Measurements from ENCODE around the gene STK32C. TPM values are rescaled to one million over a fixed set of nuclear protein-coding genes. Genes with fewer than 3 reads are reported as not detected.
A peak's percentile ranks its signal among the peaks of the same experiment; 100 is the strongest.

The STK32C gene
- total and polyA plus RNA-seq, 2 of the 4 experiments (the other 2 are of a cell fraction): 5.0 to 8.3 TPM

GRCh38 chr10:132335189-132336063 is 27.7 kb upstream of the STK32C start:
- ATAC-seq (ENCODE audit: low read depth) (no peak), DNase-seq (no peak)
- Histone ChIP-seq H2AFZ (replicated peaks; ENCODE audit: low read length, poor library complexity) (no peak overlapping the region), H3K14ac (replicated peaks; ENCODE audit: low read depth, low read length) (no peak overlapping the region), H4K5ac (ENCODE audit: low read depth, low read length) (no peak overlapping the region), H3K27me3 (ENCODE audit: control insufficient read depth, insufficient read depth, low read length) (no peaks in the 10 kb centered on the region), H3K79me1 (ENCODE audit: low read depth in 1 of 2, low read length in 2 of 2) (peaks cover 2 to 19% of the 10 kb centered on the region in 2 experiments; a peak in 3 of 4 replicates), H3K56ac (ENCODE audit: extremely low read depth, insufficient read depth, low read length) (no peak overlapping the region), H2BK20ac (ENCODE audit: low read depth, low read length) (no peak overlapping the region), H3K36me3 (ENCODE audit: control insufficient read depth, insufficient read depth, low read length) (peaks cover 15% of the 10 kb centered on the region), H3K4ac (ENCODE audit: low read depth, low read length) (no peak overlapping the region), H4K20me1 (ENCODE audit: insufficient read depth, low read length) (0 out of 2 replicates have a peak, but pooled peaks cover under 1% of the 10 kb centered on the region), H4K8ac (ENCODE audit: low read depth in 2 of 2, low read length in 2 of 2) (no peak overlapping the region), H3K27ac (ENCODE audit: insufficient read depth, low read length) (no peak overlapping the region), H3K9ac (ENCODE audit: low read depth, low read length) (no peak overlapping the region), H3K18ac (ENCODE audit: low read depth, low read length) (no peak overlapping the region), H3K4me1 (ENCODE audit: control insufficient read depth, insufficient read depth, low read length) (peaks cover under 1% of the 10 kb centered on the region; the same call in 1 of the 2 replicates), H3K9me1 (ENCODE audit: insufficient read depth, low read length) (peaks cover under 1% of the 10 kb centered on the region; the same call in 1 of the 2 replicates), H2BK15ac (ENCODE audit: low read depth, low read length) (no peak overlapping the region), H2BK5ac (ENCODE audit: low read depth, low read length, poor library complexity, severe bottlenecking) (no peak overlapping the region), H4K91ac (ENCODE audit: insufficient read depth, low read depth, low read length) (no peak overlapping the region), H2BK120ac (ENCODE audit: low read depth, low read length) (no peak overlapping the region), H3K23ac (ENCODE audit: low read depth, low read length) (no peak overlapping the region), H3K9me3 (ENCODE audit: control insufficient read depth, insufficient read depth, low read length) (no peaks in the 10 kb centered on the region), H3K4me3 (ENCODE audit: insufficient read depth, low read depth, low read length) (no peak overlapping the region), H2AK9ac (replicated peaks; ENCODE audit: low read depth, low read length, poor library complexity) (no peak overlapping the region), H2AK5ac (ENCODE audit: low read depth, low read length) (no peak overlapping the region), H3K4me2 (ENCODE audit: low read depth, low read length) (no peak overlapping the region)
- dilution Hi-C loops (cut with HindIII; ENCODE audit: low sequenced_read_pairs, unreplicated experiment): loop anchor here (25.0 kb wide), 1 partner anchor 98 kb away; no protein-coding TSS in a partner anchor
- CTCF ChIA-PET: no interaction called here
- intact Hi-C loops (cut with micrococcal nuclease): no loop called here
- 84% methylated on average over 3 of the region's 14 CpGs; no CpG with 5 or more reads in 1 of the 2 experiments for WGBS, 2 experiments (ENCODE audit: extremely low coverage in 2 of 2, insufficient read length in 1 of 2)
- no TSS peak for BruUV-seq (replicated peaks)
- TF ChIP-seq CHD1 (IDR thresholded peaks at IDR 0.05; ENCODE audit: low read depth, low read length) (no peak), MAFK (IDR thresholded peaks at IDR 0.05; ENCODE audit: low read depth, low read length) (0 out of 2 replicates have a peak, but pooled peaks have one; percentile 23)
- POLR2A ChIA-PET (ENCODE audit: unreplicated experiment): no interaction called here
- in situ Hi-C loops (cut with MboI; ENCODE audit: low sequenced_read_pairs): no loop called here
